Suprapubic skin (tissue), 4 donors: ENCODE results near the gene COQ8A. TPM values are rescaled to one million over a fixed set of nuclear protein-coding genes. Genes with fewer than 3 reads are reported as not detected.

Experiments
- DNase-seq, 2 donors: peaks; one replicate each; pipeline ENCODE4 v3.0.0-alpha.2; 2019; ENCODE audit warnings: low spot score in 2 of 2
- H3K27ac ChIP-seq: fragments of 200-600 bp; sonication (generic); one replicate; pipeline ENCODE4 v1.5.1; 2019
- H3K27me3 ChIP-seq: fragments of 200-600 bp; sonication (generic); one replicate; pipeline ENCODE4 v1.5.1; 2019
- H3K36me3 ChIP-seq: fragments of 200-600 bp; sonication (generic); one replicate; pipeline ENCODE4 v1.5.1; 2019
- H3K4me1 ChIP-seq: fragments of 200-600 bp; sonication (generic); one replicate; pipeline ENCODE4 v1.5.1; 2019
- H3K4me3 ChIP-seq: fragments of 200-600 bp; sonication (generic); one replicate; pipeline ENCODE4 v1.5.1; 2019; ENCODE audit warnings: mild to moderate bottlenecking
- H3K9me3 ChIP-seq: fragments of 200-600 bp; sonication (generic); one replicate; pipeline ENCODE4 v1.5.1; 2019
- CTCF ChIP-seq, 2 donors: fragments of 200-600 bp in 1 of 2; fragments of 450-650 bp in 1 of 2; sonication (generic) in 1 of 2; IDR thresholded peaks; one replicate each; pipeline ENCODE4 v1.5.1; 2016 to 2019; ENCODE audit warnings: antibody characterized with exemption in 2 of 2, mild to moderate bottlenecking in 1 of 2, moderate library complexity in 1 of 2
- EP300 ChIP-seq: sonication (generic); formaldehyde crosslinking; IDR thresholded peaks from one replicate; pipeline ENCODE4 v1.6.1; 2017; ENCODE audit warnings: antibody characterized with exemption
- POLR2A ChIP-seq, 2 donors: fragments of 450-650 bp; IDR thresholded peaks; one replicate each; pipeline ENCODE4 v1.6.1; 2017; ENCODE audit warnings: antibody characterized with exemption in 2 of 2, mild to moderate bottlenecking in 2 of 2, moderate library complexity in 2 of 2
- POLR2AphosphoS5 ChIP-seq, 3 donors: sonication (generic); formaldehyde crosslinking; IDR thresholded peaks; one replicate each; pipeline ENCODE4 v1.6.1; 2017; ENCODE audit warnings: antibody characterized with exemption in 3 of 3
- WGBS: methylation state at CpG from one replicate; pipeline ENCODE4 v1.1.5; 2018; 5-methylcytosine and 5-hydroxymethylcytosine counted together
- total RNA-seq, 4 donors: library from RNA; depleted of rRNA; stranded (reverse); fragments of >200 nt; gene quantifications; one replicate each; pipeline ENCODE4 v1.1.0, GENCODE V29; 2016

Gene COQ8A
- 100 to 1,000 TPM in 1 of 4 donors, 10 to 100 TPM in 3; 41.9 to 113 (median 59.8) TPM for total RNA-seq

DNA sequence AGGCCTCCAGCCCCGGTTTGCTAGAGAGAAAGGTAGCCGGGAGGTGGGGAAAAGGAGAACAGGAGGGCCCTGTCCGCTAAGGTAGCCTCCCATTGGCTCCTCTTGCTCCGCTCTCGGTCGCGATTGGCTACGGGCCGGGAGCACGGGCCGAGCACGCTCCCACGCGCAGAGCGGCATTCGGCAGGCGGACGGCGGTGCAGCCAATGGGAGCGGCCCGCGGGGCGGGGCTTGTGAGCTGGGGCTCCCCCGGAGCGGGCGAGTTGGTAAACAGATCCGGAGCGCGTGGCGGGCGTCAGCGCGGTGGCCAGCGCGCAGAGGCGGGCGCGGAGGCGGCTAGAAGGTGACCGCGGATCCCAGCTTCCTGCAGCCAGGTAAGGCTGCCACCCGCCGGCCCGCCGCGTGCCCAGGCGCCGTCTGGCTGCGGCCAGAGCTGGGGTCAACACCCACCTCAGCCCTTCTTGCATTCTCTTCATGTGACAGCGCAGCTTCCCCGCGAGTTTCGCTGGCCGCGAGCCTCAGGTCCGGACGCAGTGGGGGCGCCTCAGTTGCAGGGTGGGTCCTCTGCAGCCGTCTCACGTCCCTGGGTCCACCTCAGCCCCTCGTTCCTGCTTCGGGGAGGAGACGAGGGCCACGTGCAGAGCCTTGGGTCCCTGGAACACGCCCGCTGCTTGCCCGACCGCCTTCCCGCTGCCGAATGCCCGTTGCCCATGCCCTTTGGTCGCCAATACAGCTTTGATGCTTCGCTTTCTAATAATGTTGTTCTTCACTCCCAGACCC lies at the start of gene COQ8A:
TSS of gene COQ8A (plus strand) at position 266 of the 777 bp plus-strand sequence. CDS start 21,092 bp downstream, outside the sequence.
- 0% methylated on average over 14 of the region's 73 CpGs for WGBS
- peaks cover 55% of the 10 kb centered on the region for H3K4me1 ChIP-seq

DNA sequence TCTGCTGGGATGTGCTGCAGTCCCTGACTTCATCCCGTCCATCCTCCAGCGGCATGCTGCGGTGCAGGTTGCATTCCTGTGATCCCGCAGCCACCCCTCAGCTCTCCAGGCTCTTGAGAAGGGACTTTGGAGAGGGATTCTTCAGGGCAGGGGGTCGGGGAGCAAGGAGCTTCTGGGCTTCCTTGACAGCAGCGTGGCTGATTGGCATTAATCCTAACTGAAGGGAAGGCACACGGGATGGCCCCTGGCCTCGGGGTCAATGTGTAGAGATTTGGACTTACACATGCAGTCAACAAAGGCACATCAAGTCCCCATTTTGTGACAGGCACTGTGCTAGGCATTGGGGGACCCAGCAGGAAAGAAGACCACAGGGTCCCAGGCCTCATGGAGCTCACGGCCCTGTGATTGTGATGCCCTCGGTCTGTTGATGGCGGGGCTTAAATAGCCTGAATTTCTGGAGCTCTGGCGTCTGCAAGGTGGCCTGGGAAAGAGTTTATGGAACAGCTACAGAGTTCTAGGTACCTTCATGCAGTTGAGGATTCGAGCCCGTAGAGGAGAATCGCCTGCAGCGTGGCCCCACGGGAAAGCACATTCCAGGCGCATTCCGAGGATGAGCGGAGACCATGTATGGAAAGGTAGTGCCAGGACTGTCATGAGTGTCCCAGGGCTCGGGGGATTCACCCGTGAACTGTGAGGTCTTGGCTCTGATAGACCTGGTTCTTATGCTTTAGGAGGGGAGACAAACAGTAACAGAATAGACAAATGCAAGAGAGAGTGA lies 49.6 kb upstream of the COQ8A start:
- WGBS = 89% methylated on average over 22 of the region's 22 CpGs
- Histone ChIP-seq H3K36me3 (peaks cover 43% of the 10 kb centered on the region), H3K4me1 (peaks cover under 1% of the 10 kb centered on the region), H3K4me3 (no peak overlapping the region), H3K9me3 (no peaks in the 10 kb centered on the region), H3K27ac (no peak overlapping the region), H3K27me3 (no peaks in the 10 kb centered on the region)
- DNase-seq = no peak
- TF ChIP-seq POLR2A (IDR thresholded peaks at IDR 0.05) = no peak
- no peak for TF ChIP-seq CTCF (IDR thresholded peaks at IDR 0.05)
- no peak for TF ChIP-seq POLR2AphosphoS5 (IDR thresholded peaks at IDR 0.05)
- TF ChIP-seq EP300 = no peak

More for the DNA sequence above, at the start of gene COQ8A:
- peak within 1 kb of the TSS; percentile 71 for H3K4me3 ChIP-seq
- no peaks in the 10 kb centered on the region for H3K27me3 ChIP-seq
- DNase-seq = peak; percentile 99
- peak within 1 kb of the TSS; percentile 99 for H3K27ac ChIP-seq
- H3K36me3 ChIP-seq = no peaks in the 10 kb centered on the region
- TF ChIP-seq POLR2AphosphoS5 (IDR thresholded peaks at IDR 0.05) = peak in 1 of 3 donors; percentile 38
- no peak for TF ChIP-seq EP300
- no peaks in the 10 kb centered on the region for H3K9me3 ChIP-seq

DNA sequence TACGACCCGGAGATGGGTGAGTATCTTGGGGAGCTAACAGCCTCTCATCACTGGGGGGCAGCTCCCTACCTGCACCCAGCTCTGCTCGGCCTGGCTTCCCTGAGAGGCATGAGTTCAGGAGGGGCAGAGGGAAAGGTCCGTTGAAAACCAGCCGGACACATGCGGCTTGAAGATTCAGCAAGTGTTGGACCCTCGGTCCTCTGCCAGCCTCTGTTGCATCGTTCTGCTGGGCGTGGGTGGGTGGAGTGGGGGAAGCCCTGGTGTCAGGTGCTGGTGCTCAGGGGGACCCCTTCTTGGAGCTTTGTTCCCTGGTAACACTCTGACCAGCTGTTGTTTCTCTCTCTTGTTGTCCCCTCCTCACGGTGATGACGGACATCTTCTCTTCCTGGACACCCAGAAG lies 48.7 kb upstream of the COQ8A start:
- 90% methylated on average over 11 of the region's 11 CpGs for WGBS
- TF ChIP-seq CTCF (IDR thresholded peaks at IDR 0.05) (no peak), POLR2A (IDR thresholded peaks at IDR 0.05) (no peak), POLR2AphosphoS5 (IDR thresholded peaks at IDR 0.05) (no peak), EP300 (no peak)
- Histone ChIP-seq H3K4me3 (no peak overlapping the region), H3K27me3 (no peaks in the 10 kb centered on the region), H3K36me3 (peaks cover 48% of the 10 kb centered on the region), H3K27ac (no peak overlapping the region), H3K9me3 (no peaks in the 10 kb centered on the region), H3K4me1 (peaks cover 4% of the 10 kb centered on the region)
- no peak for DNase-seq

DNA sequence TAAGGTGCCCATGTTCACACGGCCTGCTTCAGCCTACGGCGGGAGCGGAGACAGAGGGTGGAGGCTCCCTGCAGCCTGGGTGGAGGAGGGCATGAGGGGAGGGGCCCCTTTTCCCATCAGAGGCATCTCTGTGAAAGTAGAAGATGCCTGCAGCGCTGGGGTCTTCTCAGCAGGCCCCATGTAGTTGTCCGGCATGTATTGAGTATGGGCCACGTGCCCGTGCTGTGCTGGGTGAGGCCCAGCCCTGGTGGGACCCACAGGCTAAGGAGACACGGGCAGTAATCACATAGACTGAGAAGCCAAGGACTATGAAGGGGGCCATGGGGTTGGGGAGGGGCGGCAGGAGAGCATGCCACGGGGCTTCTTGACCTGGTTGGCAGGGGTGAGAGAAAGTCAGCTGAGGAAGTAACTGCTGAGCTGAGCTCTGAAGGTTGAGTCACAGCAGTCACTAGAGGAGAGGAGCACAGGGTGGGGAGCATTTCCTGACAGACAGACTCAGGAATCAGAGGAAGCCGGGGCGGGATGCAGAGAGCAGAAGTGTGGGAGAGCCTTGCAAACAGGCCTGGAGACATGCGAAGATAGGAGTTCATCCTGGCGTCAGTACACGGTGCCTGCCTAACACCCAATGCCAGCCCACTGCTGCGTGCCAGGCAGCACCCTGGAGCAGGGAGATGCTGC lies 48.1 kb upstream of the COQ8A start:
- Histone ChIP-seq H3K27me3 (no peaks in the 10 kb centered on the region), H3K9me3 (no peaks in the 10 kb centered on the region), H3K4me3 (no peak overlapping the region), H3K4me1 (peaks cover 4% of the 10 kb centered on the region), H3K36me3 (peaks cover 48% of the 10 kb centered on the region), H3K27ac (no peak overlapping the region)
- WGBS = 71% methylated on average over 15 of the region's 17 CpGs
- TF ChIP-seq EP300 (no peak), CTCF (IDR thresholded peaks at IDR 0.05) (no peak), POLR2A (IDR thresholded peaks at IDR 0.05) (no peak), POLR2AphosphoS5 (IDR thresholded peaks at IDR 0.05) (no peak)
- no peak for DNase-seq

GRCh38 chr1:226892524-226892875 lies 47.6 kb upstream of the COQ8A start:
- Histone ChIP-seq H3K4me3 (no peak overlapping the region), H3K4me1 (peaks cover 4% of the 10 kb centered on the region), H3K36me3 (peaks cover 48% of the 10 kb centered on the region), H3K9me3 (no peaks in the 10 kb centered on the region), H3K27ac (no peak overlapping the region), H3K27me3 (no peaks in the 10 kb centered on the region)
- TF ChIP-seq POLR2A (IDR thresholded peaks at IDR 0.05) (no peak), EP300 (no peak), POLR2AphosphoS5 (IDR thresholded peaks at IDR 0.05) (no peak), CTCF (IDR thresholded peaks at IDR 0.05) (no peak)
- no peak for DNase-seq
- 60% methylated on average over 6 of the region's 8 CpGs for WGBS
